ENCODE results near the gene PIGT. TPM values are rescaled to one million over a fixed set of nuclear protein-coding genes. Genes with fewer than 3 reads are reported as not detected.

PIGT gene
- 116 TPM for total RNA-seq

DNA sequence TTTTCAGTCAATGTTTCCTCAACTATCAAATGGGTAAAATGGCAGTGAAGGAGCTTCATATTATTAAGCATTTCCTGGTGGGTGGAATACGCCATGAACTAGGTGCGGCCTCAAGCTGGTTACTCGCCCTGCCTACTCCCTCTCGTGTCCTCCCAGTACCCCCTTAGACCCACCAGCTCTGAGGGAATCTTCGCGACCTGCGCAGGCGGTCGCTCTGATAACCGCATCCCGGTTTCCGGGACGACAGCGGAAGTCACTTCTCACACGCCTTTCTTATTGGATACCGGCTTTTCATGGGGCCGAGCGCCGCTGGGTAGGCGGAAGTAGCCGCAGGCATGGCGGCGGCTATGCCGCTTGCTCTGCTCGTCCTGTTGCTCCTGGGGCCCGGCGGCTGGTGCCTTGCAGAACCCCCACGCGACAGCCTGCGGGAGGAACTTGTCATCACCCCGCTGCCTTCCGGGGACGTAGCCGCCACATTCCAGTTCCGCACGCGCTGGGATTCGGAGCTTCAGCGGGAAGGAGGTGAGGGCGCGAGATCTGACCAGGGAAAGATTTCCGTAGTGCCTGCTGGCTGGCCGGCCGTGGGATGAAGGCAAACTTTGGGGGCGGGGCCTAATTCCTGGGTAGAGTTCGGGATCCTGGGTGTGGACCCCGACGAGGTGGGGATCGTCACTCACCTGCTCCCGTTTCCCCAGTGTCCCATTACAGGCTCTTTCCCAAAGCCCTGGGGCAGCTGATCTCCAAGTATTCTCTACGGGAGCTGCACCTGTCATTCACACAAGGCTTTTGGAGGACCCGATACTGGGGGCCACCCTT, at the start of gene PIGT:
PIGT (plus strand) TSS at position 320 of the 816 bp plus-strand sequence; CDS start at position 336, 16 bp downstream.
- DNase-seq (ENCODE audit: low read depth in 2 of 3, low spot score in 2 of 3), result peak; percentile 78 to 96 (median 94)

DNA sequence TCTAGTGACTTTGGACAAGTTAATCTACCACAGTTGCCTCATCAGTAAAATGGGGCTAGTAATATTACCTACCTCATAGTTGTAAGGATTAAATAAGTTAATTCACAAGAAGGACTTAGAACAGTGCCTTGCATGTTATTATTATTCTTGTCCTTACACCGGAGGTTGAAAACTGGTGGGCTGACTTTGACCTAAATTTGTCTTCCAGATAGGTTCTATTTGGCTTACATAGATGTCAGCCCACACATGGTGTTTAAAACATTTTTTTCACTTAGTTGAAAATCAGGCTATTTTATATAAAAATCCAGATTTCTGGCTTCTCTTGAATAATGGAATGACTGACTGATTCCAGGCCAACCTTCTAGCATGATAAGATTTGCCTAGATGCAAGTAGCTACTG, 49.7 kb upstream of the PIGT start:
- DNase-seq (ENCODE audit: low read depth in 2 of 3, low spot score in 2 of 3), result no peak

DNA sequence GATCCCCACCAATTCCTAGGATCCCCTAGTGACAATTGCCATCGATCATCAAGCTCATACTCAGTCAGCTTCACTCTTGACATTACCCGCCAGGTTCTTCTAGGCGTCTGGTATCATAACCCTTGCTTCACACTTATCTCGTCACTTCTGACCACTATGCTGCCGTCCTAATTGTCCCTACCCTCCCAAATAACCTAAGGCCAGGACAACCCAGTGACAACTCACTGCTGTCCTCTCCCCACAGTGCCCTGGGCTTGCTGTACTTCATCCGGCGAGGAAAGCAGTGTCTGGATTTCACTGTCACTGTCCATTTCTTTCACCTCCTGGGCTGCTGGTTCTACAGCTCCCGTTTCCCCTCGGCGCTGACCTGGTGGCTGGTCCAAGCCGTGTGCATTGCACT, 49.3 kb upstream of the PIGT start:
- no peak for DNase-seq (ENCODE audit: low read depth in 2 of 3, low spot score in 2 of 3)

DNA sequence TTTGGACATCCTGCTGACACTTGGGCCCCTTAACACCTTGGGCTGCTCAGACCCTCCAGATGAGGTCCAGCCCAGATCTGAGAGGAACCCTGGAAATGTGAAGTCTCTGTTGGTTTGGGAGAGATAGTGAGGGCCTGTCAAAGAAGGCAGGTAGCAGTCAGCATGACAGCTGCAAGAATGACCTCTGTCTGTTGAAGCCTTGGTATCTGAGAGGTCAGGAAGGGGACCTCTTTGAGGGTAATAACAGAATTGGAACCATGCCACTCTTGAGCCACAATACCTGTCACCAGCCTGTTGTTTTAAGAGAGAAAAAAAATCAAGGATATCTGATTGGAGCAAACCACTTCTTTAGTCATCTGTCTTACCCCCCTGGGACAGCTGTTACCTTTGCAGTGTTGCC, 48.8 kb upstream of the PIGT start:
- no peak for DNase-seq (ENCODE audit: low read depth in 2 of 3, low spot score in 2 of 3)

DNA sequence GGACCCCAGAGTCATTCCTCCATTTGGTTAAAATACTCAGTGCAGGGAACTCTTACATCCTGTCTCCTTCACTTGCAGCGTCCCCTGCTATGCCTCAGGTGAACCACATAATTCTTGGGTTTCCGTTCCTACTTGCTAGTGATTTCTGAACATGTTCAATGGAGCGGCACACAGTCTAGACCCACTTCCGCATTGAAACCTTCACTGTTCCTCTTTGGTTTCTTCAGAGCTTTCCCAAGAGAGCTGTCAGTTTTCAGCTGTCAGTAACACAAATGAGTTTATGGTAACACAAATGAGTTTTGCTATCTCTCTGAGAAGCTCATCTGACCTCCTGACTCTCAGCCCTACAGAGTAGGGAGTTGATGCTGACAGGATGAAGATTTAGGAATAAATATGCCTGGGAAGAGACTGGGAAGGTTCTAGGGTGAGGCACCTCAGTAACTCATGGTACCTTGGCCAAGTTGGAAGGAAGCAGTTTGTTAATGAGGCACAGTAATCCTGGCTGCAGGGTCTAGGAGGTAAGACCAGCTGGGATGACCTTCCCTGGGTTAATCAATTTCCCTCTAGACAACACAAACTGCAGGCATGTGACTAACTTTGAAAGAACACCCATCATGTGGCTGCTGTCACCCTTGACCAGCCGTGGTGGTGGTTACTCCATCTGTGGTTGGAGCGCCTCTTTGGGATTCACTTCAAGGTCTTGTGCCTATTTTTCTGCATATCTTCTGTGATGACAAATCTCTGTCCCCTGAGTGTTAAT, 47.5 kb upstream of the PIGT start:
- DNase-seq (ENCODE audit: low read depth in 2 of 3, low spot score in 2 of 3), result peak in 1 of 3 donors; percentile 32

DNA sequence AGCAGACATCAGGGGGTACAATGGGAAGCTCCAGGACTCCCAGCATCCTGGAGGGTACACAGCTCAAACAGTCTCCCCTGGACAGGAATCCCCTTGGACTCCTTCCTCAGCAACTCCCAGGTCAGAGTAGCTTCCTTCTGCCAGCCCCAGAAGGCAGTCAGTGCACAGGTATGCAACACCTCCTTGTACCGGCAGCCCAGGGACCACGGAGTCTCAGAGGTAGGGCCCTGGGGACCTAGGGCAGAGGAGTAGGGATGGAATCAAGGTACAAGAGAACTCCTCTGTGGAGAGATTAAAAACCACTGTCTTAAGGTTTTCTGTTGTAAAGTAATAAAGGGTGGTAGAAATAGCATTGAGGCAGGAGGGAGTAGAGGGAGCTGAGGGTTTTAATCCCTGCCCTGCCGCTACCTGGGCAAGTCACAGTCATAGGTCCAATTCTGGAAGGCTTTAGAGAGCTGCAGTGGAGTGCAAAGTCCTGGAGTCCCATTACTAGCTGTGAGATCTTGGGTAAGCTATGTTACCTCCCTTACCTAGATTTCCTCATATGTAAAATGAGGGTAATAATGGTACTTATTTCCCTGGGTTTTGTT, 45.3 kb upstream of the PIGT start:
- no peak for DNase-seq (ENCODE audit: low read depth in 2 of 3, low spot score in 2 of 3)

DNA sequence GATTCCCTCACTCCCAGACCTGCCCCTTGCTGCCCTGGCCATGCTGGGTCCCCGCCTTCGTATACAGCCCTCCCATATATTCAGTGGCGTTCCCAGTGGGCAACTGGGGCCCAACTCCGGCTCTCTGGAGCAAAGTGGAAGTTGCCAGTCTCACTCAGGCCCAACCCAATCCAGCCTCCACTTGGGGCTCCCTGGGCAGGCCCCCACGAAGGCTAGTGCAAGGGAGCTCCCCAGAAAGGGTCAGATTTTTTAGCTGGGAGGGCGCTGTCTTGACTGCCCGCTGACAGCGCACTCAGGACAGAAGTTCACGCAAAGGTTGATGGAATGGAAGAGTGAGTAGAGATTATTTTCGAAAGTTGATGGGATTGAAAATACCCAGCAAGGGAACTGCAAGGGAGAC, 43.7 kb upstream of the PIGT start:
- DNase-seq (ENCODE audit: low read depth in 2 of 3, low spot score in 2 of 3), result no peak

DNA sequence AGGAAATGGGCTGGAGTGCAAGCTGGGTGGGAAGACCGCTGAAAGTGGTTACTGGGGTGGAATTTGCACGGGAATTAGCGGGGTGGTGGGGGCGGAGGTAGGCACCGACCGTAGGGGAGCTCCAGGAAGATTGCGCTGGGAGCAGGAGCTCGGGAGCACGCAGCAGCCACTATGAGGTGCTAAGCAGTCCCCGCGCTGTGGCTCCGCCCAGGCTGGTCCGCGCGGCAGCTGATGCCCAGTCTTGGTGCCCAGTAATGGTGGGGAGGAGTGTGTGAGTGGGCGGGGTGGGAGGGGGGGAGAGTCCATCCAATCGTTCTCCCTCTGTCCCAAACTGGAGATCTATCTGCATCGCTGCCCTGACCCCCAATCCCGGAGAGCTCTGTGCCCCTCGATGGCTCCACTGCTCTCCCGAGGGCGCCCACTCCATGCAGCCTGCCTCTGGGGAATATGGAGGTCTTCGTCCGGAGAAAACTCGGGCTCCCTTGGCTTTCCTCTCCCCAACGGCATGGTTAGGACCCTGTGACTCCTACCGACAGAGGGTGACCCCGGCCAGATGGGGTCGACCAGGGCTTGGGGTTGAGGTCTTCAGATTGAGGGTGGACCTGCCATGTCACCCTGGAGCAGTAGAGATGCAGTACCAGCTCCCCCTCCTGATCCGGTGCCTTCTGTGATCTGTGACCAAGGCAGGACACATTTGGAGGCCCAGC, 43.1 kb upstream of the PIGT start:
- DNase-seq (ENCODE audit: low read depth in 2 of 3, low spot score in 2 of 3), result no peak

DNA sequence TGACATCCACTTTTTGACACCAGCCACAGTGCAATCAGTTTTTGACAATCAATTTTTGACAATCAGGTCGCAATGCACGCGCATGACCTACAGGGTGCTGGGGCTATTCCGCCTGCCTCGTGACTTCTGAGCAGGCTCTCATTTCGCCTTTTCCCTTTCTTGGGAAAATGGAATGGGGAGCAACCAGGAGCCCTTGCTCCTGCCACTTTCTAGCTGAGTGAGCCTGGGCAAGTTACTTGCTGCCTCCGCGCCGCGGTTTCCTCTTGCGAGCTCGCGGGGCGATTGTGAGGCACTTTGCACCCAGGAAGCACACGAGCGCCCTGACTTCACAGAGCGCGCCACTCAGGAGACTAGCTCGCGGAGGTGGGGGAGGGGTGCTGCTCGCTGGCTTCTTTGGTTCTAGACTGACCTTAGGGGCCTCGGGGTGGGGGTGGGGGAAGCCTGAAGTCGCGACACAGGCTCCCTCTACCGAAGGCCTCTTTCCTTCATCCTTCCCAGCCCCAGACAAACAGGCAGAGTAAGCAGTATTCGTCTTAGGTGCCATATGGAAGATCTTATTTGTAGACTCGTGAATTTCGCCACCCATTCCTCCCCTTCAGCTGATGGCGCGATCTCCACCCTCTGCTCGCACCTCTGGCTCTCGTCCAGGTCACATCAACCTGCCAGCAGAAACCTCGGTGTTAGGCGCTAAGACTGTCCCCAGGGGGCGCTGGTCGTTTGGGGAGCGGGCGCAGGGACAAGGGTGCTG, 42.4 kb upstream of the PIGT start:
- DNase-seq (ENCODE audit: low read depth in 2 of 3, low spot score in 2 of 3), result peak; percentile 76 to 95 (median 87)

DNA sequence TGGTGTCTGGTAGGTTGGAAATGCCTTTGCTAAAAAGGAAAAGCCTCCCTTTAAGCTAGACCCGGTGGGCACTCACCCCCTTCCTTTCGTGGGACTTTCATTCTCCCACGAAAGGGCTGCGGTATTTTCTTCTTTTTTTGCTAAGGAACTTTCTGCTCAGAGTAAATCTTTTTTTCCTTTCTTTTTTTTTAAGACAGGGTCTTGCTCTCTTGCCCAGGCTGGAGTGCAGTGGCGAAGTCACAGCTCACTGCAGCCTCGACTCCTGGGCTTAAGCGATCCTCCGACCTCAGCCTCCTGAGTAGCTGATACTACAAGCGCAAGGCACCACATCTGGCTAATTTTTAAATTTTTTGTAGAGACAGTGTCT, 41.9 kb upstream of the PIGT start:
- DNase-seq (ENCODE audit: low read depth in 2 of 3, low spot score in 2 of 3), result no peak

DNA sequence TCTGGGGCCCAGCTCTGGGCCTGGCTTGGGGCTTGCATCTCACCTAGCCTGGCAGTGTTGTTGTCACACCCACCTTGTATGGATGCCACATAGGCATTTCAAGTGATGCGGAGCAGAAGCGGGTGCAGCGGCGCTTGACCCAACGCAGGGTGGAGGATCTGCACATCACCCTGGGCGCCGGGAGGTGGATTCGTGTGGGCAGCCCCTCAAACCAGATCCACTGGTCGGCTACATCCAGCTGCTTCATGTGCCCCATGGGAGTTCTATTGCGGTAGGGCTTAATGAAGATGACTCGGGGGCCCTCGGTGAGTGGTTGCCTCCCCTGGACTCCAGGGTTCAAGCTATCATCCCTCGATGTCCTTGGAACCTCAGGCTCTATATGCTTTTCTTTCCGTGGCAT, 41.0 kb upstream of the PIGT start:
- no peak for DNase-seq (ENCODE audit: low read depth in 2 of 3, low spot score in 2 of 3)

DNA sequence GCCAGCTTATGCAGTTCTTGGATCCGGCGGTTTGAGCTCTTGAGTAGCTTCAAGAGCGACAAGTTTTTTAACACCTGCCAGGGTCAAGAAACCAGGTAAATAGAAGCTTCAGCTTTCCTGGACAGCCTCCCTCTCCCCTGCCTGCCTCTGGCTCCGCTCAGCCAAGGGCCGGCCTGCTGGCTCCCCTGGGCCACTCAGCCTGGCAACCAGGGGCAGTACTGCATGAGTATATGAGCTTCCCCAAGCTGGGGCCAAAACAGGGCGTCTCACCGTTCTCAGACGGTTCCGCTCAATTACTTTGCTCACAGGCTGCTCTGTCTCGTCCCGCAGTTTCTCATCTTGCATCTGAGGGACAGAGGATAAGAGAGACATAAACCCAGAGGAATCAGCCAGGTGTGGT, 38.7 kb upstream of the PIGT start:
- no peak for DNase-seq (ENCODE audit: low read depth in 2 of 3, low spot score in 2 of 3)

DNA sequence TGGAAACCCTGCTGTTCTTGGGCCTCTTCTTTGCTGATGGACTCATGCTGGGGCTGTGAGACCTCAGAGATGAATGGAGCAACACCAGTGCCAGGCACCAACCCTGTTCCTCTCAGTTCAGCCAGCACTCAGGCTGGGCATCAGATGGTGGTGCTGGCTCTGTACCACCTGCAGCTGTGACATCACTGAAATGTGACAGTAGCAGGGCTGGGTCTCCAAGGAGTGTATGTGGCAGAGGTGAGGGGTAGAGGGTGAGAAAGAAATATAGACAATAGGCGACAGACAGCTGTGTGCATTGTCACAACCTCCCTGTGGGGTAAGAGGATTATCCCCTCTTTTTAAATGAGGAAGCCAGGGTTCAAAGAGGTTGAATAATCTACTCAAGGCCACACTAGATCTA, 37.8 kb upstream of the PIGT start, which contains the start of gene TP53TG5:
TP53TG5 (minus strand) TSS at position 135 of the 400 bp plus-strand sequence; CDS start at position 46, 89 bp downstream.
- no peak for DNase-seq (ENCODE audit: low read depth in 2 of 3, low spot score in 2 of 3)

DNA sequence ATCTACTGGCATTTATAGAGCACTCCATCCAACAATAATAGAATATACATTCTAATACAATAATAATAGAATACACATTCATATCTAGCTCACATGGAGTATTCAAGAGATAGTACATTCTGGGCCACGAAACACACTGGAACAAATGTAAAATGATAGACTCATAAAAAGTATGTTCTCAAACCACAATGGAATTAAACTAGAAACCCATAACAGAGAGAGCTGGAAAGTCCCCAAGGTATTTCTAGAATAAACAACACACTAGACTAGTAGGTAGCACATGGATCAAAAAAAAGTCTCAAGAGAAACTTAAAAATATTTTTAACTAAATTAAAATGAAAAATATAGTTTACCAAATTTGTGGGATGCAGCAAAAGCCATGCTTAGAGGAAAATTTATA, 28.7 kb upstream of the PIGT start:
- DNase-seq (ENCODE audit: low read depth in 2 of 3, low spot score in 2 of 3), result no peak

DNA sequence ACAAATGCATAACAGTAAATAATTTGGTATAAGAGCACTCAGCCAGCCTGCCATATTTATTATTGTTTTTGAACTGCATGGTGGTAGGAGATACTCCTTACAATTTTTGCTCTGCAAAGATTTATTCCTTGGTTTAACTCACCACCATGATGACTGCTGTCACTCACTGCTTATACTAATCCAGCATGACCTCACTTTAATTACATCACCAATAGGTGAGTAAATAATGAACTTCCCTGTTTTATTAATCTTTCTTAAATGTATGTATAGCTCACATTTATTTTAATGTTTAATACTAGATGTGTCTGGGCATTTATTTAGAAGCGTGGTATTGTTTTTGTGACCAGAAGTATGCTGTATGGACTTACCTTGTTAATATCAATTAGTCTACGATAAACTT, 25.0 kb upstream of the PIGT start:
- no peak for DNase-seq (ENCODE audit: low read depth in 2 of 3, low spot score in 2 of 3)

DNA sequence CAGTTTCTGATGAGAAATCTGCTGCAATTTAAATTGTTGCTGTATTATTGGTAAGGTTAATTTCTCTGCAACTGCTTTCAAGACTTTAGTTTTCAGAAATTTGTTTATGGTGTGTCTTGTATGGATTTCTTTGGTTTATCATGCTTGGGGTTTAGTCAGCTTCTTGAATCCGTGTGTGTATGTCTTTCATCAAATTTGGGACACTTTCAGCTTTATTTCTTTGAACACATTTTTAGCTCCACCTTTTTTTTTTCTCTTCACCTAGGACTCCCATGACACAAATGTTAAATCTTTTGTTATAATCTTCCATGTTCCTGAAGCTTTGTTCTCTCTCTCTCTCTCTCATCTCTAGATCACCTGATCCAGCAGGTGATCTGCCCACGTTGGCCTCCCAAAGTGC, 24.4 kb upstream of the PIGT start:
- DNase-seq (ENCODE audit: low read depth in 2 of 3, low spot score in 2 of 3), result no peak

DNA sequence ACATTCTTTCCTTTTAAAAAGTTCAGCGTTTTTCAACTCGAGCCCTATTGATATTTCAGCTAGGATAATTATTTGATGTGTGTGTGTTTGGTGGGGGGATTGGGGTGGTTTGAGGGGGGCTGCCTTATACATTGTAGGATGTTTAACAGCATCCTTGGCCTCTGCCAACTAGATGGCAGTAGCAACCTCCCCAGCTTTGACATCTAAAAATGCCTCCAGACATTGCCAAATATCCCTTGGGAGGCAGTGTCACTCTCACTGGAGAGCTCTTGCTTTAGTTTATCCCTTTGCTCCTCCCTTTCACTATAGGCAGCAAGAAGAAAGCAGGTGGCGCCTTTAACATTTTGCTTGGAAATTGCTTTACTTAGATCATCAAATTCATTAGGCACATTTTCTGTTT, 23.2 kb upstream of the PIGT start:
- no peak for DNase-seq (ENCODE audit: low read depth in 2 of 3, low spot score in 2 of 3)

DNA sequence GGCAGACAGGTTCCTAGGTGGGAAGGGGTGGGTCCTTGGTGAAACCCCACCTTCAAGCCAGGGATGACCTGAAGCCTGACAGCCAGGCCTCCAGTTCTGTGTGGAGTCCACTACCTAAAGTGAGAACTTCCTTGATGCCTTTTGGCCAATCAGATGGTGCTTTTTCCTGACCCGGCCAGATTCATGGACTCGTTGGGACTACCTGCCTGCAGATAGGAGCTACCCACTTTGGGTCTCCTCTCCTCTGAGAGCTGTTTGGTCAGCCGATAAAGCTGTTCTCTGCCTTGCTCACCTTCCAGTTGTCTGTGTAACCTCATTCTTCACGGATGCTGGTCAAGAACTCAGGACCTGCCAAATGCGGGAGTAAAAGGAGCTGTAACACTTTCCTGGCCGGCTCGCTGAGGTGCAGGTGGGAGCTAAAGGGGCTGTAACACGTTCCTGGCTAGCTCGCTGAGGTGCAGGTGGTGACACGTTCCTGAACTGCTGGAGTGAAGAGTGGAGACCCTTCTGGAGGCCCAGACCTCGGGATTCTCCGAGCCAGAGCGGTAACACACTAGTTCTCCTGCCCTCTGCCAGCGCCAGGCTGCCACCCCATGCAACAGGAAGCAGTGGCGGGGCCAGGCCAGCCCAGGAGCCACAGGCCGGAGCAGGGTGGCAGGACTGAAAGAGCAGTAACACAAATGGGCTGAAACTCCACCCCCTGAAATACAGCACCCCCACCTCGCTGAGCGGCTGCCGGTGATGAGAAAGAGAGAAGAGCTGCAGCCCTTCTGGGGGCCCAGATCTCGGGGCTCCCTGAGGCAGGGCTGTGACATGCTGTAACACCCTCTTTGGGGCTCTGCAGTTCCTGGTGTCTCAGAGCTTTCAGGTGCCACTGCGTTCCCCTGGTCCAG, 21.5 kb upstream of the PIGT start:
- no peak for DNase-seq (ENCODE audit: low read depth in 2 of 3, low spot score in 2 of 3)

DNA sequence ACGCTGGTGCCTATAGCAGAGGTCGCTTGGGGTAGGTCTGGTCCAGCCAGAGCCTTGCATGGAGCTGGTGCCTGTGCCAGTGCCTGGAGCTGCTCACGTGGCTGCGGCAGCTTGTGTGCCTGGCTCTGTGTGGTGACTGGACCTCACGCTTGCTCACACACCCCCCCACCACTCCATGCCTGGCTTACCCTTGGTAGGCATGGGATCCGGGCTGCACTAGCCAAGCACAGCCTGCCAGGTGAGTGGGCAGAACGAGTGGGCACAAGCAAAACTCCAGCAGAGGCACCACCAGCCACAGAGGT, 20.9 kb upstream of the PIGT start:
- no peak for DNase-seq (ENCODE audit: low read depth in 2 of 3, low spot score in 2 of 3)

DNA sequence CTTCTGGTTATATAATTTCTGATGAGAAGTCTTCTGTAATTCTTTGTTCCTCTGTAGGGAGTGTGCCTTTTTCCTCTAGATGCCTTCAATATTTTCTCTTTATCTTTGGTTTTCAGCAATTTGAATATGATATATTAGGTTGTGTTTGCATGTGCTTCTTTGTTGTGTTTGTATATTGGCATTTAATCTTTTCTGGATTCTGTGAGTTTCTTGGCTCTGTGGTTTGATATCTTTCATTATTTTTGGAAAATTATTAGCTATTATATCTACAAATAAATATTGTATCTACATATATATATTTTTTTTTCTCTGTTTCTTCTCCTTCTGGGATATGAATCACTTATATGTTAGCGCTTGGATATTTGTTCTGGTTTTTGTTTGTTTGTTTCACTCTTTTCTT, 16.9 kb upstream of the PIGT start:
- no peak for DNase-seq (ENCODE audit: low read depth in 2 of 3, low spot score in 2 of 3)
